GM12892 (cell line): ENCODE data around the gene COX4I2.

Source experiments
- POLR2A ChIP-seq: IDR thresholded peaks from 2 replicates; pipeline ENCODE4 v1.6.1; 2011; ENCODE audit warnings: low read depth, low read length, control low read depth
- POLR2AphosphoS5 ChIP-seq: IDR thresholded peaks from 2 replicates; pipeline ENCODE4 v1.6.1; 2011; ENCODE audit warnings: low read depth, low read length, control low read depth

DNA sequence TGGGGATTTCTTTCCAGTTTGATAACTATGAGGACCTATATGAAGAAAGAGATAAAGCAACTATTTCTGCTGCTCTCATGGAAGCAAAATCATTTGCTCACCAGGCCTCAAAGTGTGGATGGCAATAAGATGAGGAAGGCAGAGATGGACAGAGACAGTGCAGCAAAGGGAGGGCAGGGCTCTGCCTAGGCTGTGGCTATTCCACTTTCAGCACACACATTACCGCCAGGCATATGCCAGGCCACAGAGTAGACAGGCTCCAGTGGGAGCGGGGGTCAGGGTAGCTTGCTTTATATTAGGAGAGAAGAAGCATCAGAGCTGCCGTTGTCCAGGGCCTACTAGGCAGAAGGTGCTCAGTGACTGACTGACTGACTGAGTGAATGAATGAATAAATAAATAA, 44.1 kb downstream of the COX4I2 start:
- TF ChIP-seq POLR2AphosphoS5 (no peak), POLR2A (no peak)
